Myocyte (in vitro differentiated cells): Measurements from ENCODE around the gene SPDYE6. TPM values are rescaled to one million over a fixed set of nuclear protein-coding genes. Genes with fewer than 3 reads are reported as not detected.
"Not testable (repeated sequence)": the region's sequence is repeated elsewhere in the genome, so short reads cannot be mapped to it uniquely, and the experiment has no call there.

Experiments used
- DNase-seq: peaks from one replicate; pipeline ENCODE4 v3.0.0-alpha.2; 2012; ENCODE audit warnings: low read depth
- polyA plus RNA-seq: library from polyadenylated mRNA; unstranded; fragments of >200 nt; gene quantifications from one replicate; pipeline ENCODE4 v1.2.1, GENCODE V29; 2012; ENCODE audit warnings: missing spikeins
- total RNA-seq: library from RNA; depleted of rRNA; stranded (reverse); fragments of >200 nt; gene quantifications from 2 replicates; pipeline ENCODE4 v1.2.3, GENCODE V29; 2014

SPDYE6 gene
- total RNA-seq: not detected in 2 replicates
- 4.5 TPM for polyA plus RNA-seq

GRCh38 chr7:102356344-102356743, at the start of gene SPDYE6:
SPDYE6 (minus strand) TSS chr7:102356444; CDS start chr7:102356023, 421 bp downstream.
- not testable (repeated sequence) for DNase-seq

- not testable (repeated sequence) for DNase-seq
Observed at GRCh38 chr7:102404862-102405188, 48.6 kb upstream of the SPDYE6 start.

- DNase-seq: peak; percentile 63
Observed at GRCh38 chr7:102404005-102404861, 48.0 kb upstream of the SPDYE6 start.

GRCh38 chr7:102403563-102403962, 47.3 kb upstream of the SPDYE6 start:
- no peak for DNase-seq

GRCh38 chr7:102400360-102400759, 44.1 kb upstream of the SPDYE6 start:
- DNase-seq: no peak

GRCh38 chr7:102398543-102398942, 42.3 kb upstream of the SPDYE6 start:
- DNase-seq: no peak

GRCh38 chr7:102396710-102397019, 40.4 kb upstream of the SPDYE6 start:
- no peak for DNase-seq

GRCh38 chr7:102395873-102396709, 39.8 kb upstream of the SPDYE6 start, which contains the start of gene PRKRIP1:
PRKRIP1 (plus strand) TSS chr7:102396363; CDS start chr7:102396412, 49 bp downstream.
- DNase-seq: peak; percentile 97

GRCh38 chr7:102395592-102395872, 39.3 kb upstream of the SPDYE6 start:
- DNase-seq: no peak

GRCh38 chr7:102393467-102393866, 37.2 kb upstream of the SPDYE6 start:
- peak; percentile 93 for DNase-seq

GRCh38 chr7:102392330-102392729, 36.1 kb upstream of the SPDYE6 start:
- DNase-seq: no peak

GRCh38 chr7:102390697-102391484, 34.6 kb upstream of the SPDYE6 start:
- DNase-seq: peak; percentile 91

- no peak for DNase-seq
Observed at GRCh38 chr7:102389810-102390209, 33.6 kb upstream of the SPDYE6 start.

GRCh38 chr7:102387064-102387463, 30.8 kb upstream of the SPDYE6 start:
- no peak for DNase-seq

GRCh38 chr7:102381696-102382425, 25.6 kb upstream of the SPDYE6 start:
- not testable (repeated sequence) for DNase-seq

- not testable (repeated sequence) for DNase-seq
Observed at GRCh38 chr7:102380837-102381236, 24.6 kb upstream of the SPDYE6 start.

GRCh38 chr7:102376964-102377466, 20.8 kb upstream of the SPDYE6 start:
- DNase-seq: no peak

- DNase-seq: not testable (repeated sequence)
Observed at GRCh38 chr7:102372796-102373195, 16.6 kb upstream of the SPDYE6 start.

- DNase-seq: not testable (repeated sequence)
Observed at GRCh38 chr7:102370038-102370437, 13.8 kb upstream of the SPDYE6 start.

GRCh38 chr7:102365390-102365789, 9.1 kb upstream of the SPDYE6 start:
- not testable (repeated sequence) for DNase-seq
